D721Med (cell line): ENCODE results near the gene WNK1.
"Not testable (repeated sequence)": the region's sequence is repeated elsewhere in the genome, so short reads cannot be mapped to it uniquely, and the experiment has no call there.

Experiments
- DNase-seq: peaks from one replicate; pipeline ENCODE4 v3.0.0; 2011; ENCODE audit warnings: low spot score; ENCODE audit not compliant: insufficient read length
- FAIRE-seq: peaks from 2 replicates; lab custom pipeline; 2011; peaks lifted over from hg19 to GRCh38; lab: Jason Lieb, UNC
- CTCF ChIP-seq: IDR thresholded peaks from 2 replicates; pipeline ENCODE4 v1.5.1; 2012; ENCODE audit warnings: mild to moderate bottlenecking, control low read depth; ENCODE audit not compliant: insufficient read depth; ENCODE audit errors: missing control alignments

The WNK1 gene

GRCh38 chr12:785706-786105, 33.3 kb downstream of the WNK1 start:
- DNase-seq (no peak), FAIRE-seq (no peak)
- no peak for TF ChIP-seq CTCF

GRCh38 chr12:788288-788687, 35.9 kb downstream of the WNK1 start:
- no peak for TF ChIP-seq CTCF
- no peak for DNase-seq
- no peak for FAIRE-seq

GRCh38 chr12:788762-789161, 36.4 kb downstream of the WNK1 start:
- FAIRE-seq, DNase-seq: not testable (repeated sequence)

- no peak for FAIRE-seq
- no peak for DNase-seq
- no peak for TF ChIP-seq CTCF
These were observed 37.6 kb downstream of the WNK1 start for GRCh38 chr12:789852-790563.

- DNase-seq = no peak
- FAIRE-seq = peak; percentile 69
- TF ChIP-seq CTCF = no peak
These were observed 38.2 kb downstream of the WNK1 start for GRCh38 chr12:790608-791007.

GRCh38 chr12:793037-793436, 40.7 kb downstream of the WNK1 start:
- no peak for DNase-seq
- TF ChIP-seq CTCF = no peak
- FAIRE-seq = no peak

GRCh38 chr12:793711-794110, 41.3 kb downstream of the WNK1 start:
- no peak for DNase-seq
- no peak for TF ChIP-seq CTCF
- FAIRE-seq = no peak
